Activated T-helper 1 cell treated with anti-CD3 and anti-CD28 coated beads, Interleukin-12 subunit alpha, Interleukin-12 subunit beta, Interleukin-2, Interleukin-4 antibody, amounts not matched to agents 30 ng/mL and 10 ng/mL and 1 ng/mL, durations not matched to agents 14 hours and 24 hours and 36 hours (primary cell): ENCODE results near the gene MS4A3. TPM values are rescaled to one million over a fixed set of nuclear protein-coding genes. Genes with fewer than 3 reads are reported as not detected.
"Not testable (repeated sequence)": the region's sequence is repeated elsewhere in the genome, so short reads cannot be mapped to it uniquely, and the experiment has no call there.

ENCODE experiments used
- DNase-seq: peaks from one replicate; pipeline ENCODE4 v3.0.0; 2021; ENCODE audit warnings: low spot score
- H3K27ac Mint-ChIP-seq: one replicate; pipeline ENCODE4 v1.8.0; 2021; ENCODE audit warnings: mild to moderate bottlenecking, mixed read lengths
- H3K27me3 Mint-ChIP-seq: one replicate; pipeline ENCODE4 v1.8.0; 2022; ENCODE audit warnings: mild to moderate bottlenecking, moderate library complexity, mixed read lengths; ENCODE audit not compliant: insufficient read depth
- H3K36me3 Mint-ChIP-seq: one replicate; pipeline ENCODE4 v1.8.0; 2021; ENCODE audit warnings: low read depth, mixed read lengths
- H3K4me1 Mint-ChIP-seq: one replicate; pipeline ENCODE4 v1.8.0; 2021; ENCODE audit warnings: low read depth, mixed read lengths
- H3K4me3 Mint-ChIP-seq: one replicate; pipeline ENCODE4 v1.8.0; 2021; ENCODE audit warnings: mild to moderate bottlenecking, moderate library complexity, mixed read lengths
- H3K9me3 Mint-ChIP-seq: one replicate; pipeline ENCODE4 v1.8.0; 2021; ENCODE audit warnings: mixed read lengths
- intact Hi-C: fragments of 100-400 bp; cut with micrococcal nuclease; formaldehyde crosslinking; loops from one replicate; pipeline ENCODE4 v1.15.1; 2024
- total RNA-seq: library from RNA; stranded (reverse); gene quantifications from 2 replicates; pipeline ENCODE4 v1.2.3, GENCODE V29; 2022

The MS4A3 gene
- total RNA-seq, 1 donor from 2014 or later, result not detected

- H3K27ac Mint-ChIP-seq, intact Hi-C loops, H3K4me1 Mint-ChIP-seq, H3K27me3 Mint-ChIP-seq, H3K4me3 Mint-ChIP-seq, DNase-seq, H3K9me3 Mint-ChIP-seq, H3K36me3 Mint-ChIP-seq: not testable (repeated sequence)
Observed at GRCh38 chr11:60101368-60101767, 44.9 kb downstream of the MS4A3 start.

DNA sequence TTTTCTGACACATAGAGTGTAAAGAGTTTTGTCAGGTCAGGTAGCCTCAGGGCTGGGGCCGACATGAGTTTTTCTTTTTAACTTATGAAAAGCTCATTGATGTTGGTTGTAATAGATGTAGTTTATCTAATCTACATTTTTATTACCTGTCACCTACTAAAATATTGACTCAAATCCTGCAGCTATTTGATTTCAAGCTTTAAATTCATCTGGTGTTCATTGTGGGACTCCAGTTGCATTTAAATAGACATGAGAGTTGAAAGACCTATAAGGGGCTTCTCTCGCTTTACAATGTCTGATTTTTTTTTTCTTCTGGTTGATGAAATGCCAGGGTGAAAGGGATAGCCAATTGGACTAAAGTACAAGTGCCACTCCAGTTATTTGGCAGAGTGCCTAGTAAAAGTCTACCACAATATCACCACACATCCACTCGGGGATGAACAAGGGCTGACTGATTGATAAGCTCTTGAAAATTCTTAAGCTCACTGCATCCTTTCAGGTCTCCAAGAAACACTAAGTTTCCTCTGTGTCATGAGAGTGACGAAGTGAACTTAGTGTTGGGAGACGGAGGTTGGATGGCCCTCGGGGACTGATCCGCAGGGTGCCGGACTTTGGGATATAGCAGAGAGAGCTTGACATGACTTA lies 48.1 kb downstream of the MS4A3 start:
- H3K4me3 Mint-ChIP-seq, H3K27ac Mint-ChIP-seq, intact Hi-C loops, H3K36me3 Mint-ChIP-seq, H3K9me3 Mint-ChIP-seq, H3K27me3 Mint-ChIP-seq, H3K4me1 Mint-ChIP-seq, DNase-seq: not testable (repeated sequence)

- H3K27ac Mint-ChIP-seq, intact Hi-C loops, DNase-seq, H3K36me3 Mint-ChIP-seq, H3K4me1 Mint-ChIP-seq, H3K4me3 Mint-ChIP-seq, H3K27me3 Mint-ChIP-seq, H3K9me3 Mint-ChIP-seq: not testable (repeated sequence)
Observed at GRCh38 chr11:60108631-60109030, 52.2 kb downstream of the MS4A3 start.

DNA sequence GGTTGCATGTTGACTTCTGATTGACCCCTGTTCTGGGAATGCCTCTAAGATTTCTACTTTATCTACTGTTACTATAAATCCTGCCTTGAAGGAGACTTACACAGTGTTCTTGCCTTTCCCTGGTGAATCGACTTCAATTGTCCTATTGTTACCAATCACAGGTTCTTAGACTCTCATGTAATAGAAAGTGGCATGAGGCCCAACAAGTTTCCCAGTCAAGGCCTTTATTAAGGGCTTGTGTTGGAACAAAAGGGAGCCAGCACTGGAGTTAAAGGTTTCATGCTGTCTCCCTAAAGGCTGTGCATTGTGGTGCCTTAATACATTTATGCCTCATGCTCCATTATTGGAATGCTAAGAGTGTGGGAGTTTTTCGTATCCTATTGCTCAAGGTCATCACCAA lies 55.3 kb downstream of the MS4A3 start:
- intact Hi-C loops, result no loop called here
- Mint-ChIP-seq H3K36me3 (no peaks in the 10 kb centered on the region), H3K27ac (no peak overlapping the region), H3K4me3 (no peak overlapping the region), H3K4me1 (no peaks in the 10 kb centered on the region), H3K27me3 (peaks cover 3% of the 10 kb centered on the region), H3K9me3 (no peaks in the 10 kb centered on the region)
- no peak for DNase-seq

GRCh38 chr11:60116996-60117790 lies 60.7 kb downstream of the MS4A3 start:
- no peak overlapping the region for H3K27ac Mint-ChIP-seq
- peaks cover 4% of the 10 kb centered on the region for H3K27me3 Mint-ChIP-seq
- no peaks in the 10 kb centered on the region for H3K4me1 Mint-ChIP-seq
- DNase-seq, result no peak
- no peaks in the 10 kb centered on the region for H3K9me3 Mint-ChIP-seq
- H3K36me3 Mint-ChIP-seq, result no peaks in the 10 kb centered on the region
- H3K4me3 Mint-ChIP-seq, result no peak overlapping the region
- intact Hi-C loops, result no loop called here

DNA sequence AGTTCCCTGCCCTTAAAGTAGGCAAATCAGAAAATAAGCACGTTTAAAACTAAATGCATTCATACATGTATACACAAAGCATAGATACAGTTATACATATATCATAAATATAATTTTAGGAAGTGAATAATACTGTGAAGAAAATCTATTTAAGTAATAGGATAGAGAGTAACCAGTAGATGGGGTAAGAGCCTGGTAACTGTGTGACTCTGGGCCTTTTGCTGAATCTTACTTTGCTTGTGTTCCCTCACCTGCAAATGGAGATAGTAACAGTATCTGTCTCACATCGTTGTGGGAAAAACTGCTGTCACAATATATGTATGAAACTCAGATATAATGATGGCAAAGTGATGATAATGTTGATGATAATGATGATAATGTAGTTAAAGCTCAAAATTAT lies 61.9 kb downstream of the MS4A3 start:
- H3K4me3 Mint-ChIP-seq, result no peak overlapping the region
- H3K27ac Mint-ChIP-seq, result no peak overlapping the region
- H3K27me3 Mint-ChIP-seq, result peaks cover 2% of the 10 kb centered on the region
- no peaks in the 10 kb centered on the region for H3K36me3 Mint-ChIP-seq
- H3K4me1 Mint-ChIP-seq, result no peaks in the 10 kb centered on the region
- H3K9me3 Mint-ChIP-seq, result no peaks in the 10 kb centered on the region
- DNase-seq, result no peak
- intact Hi-C loops, result no loop called here

- Mint-ChIP-seq H3K36me3 (no peaks in the 10 kb centered on the region), H3K9me3 (no peaks in the 10 kb centered on the region), H3K4me3 (no peak overlapping the region), H3K4me1 (no peaks in the 10 kb centered on the region), H3K27me3 (peaks cover 2% of the 10 kb centered on the region), H3K27ac (no peak overlapping the region)
- no peak for DNase-seq
- intact Hi-C loops, result no loop called here
Observed at GRCh38 chr11:60119710-60120109, 63.2 kb downstream of the MS4A3 start.

Other genes with a start within 250 kb of the MS4A3 start
- gene MRPL16, start 245.9 kb upstream of the MS4A3 start, total RNA-seq, result 88.3 and 93.9 TPM in 2 replicates
- gene CBLIF, start 211.2 kb upstream of the MS4A3 start, total RNA-seq, result not detected in 2 replicates
- not detected in 2 replicates for gene TCN1, start 190.2 kb upstream of the MS4A3 start, total RNA-seq
- not detected in 2 replicates for gene OOSP3, start 177.9 kb upstream of the MS4A3 start, total RNA-seq
- gene OOSP1, start 118.2 kb upstream of the MS4A3 start, total RNA-seq, result 0.27 TPM in 1 of 2 replicates, not detected in the other
- not detected in 2 replicates for gene OOSP4A, start 92.6 kb upstream of the MS4A3 start, total RNA-seq
- gene OOSP4B, start 39.5 kb upstream of the MS4A3 start, total RNA-seq, result not detected in 2 replicates
- not detected in 2 replicates for gene OOSP2, start 16.3 kb upstream of the MS4A3 start, total RNA-seq
- gene MS4A2, start 32.0 kb downstream of the MS4A3 start, total RNA-seq, result not detected in 2 replicates
- gene MS4A6A, start 126.4 kb downstream of the MS4A3 start, total RNA-seq, result not detected in 2 replicates
- gene MS4A4E, start 186.5 kb downstream of the MS4A3 start, total RNA-seq, result not detected in 2 replicates
- gene MS4A4A, start 224.0 kb downstream of the MS4A3 start, total RNA-seq, result not detected in 2 replicates